Caco-2 (cell line): ENCODE data around the gene URI1. TPM values are rescaled to one million over a fixed set of nuclear protein-coding genes. Genes with fewer than 3 reads are reported as not detected.

Experiments used
- BruUV-seq: library from RNA; stranded (reverse); fragments of 400-500 nt; replicated peaks from 2 replicates; lab custom pipeline; 2021; lab: Mats Ljungman, UMichigan
- CTCF ChIA-PET: fragments of 300-600 bp; sonication (Branson Sonifier 250); formaldehyde crosslinking; loops from one replicate; lab custom pipeline; 2022; ENCODE audit warnings: antibody characterized with exemption; lab: Charles Lee
- POLR2A ChIA-PET: fragments of 300-600 bp; sonication (Branson Sonifier 250); formaldehyde crosslinking; loops from one replicate; lab custom pipeline; 2022; ENCODE audit warnings: antibody characterized with exemption; lab: Charles Lee
- DNase-seq, 2 experiments: peaks; one replicate each; pipeline versions ENCODE4 v3.0.0 to v3.0.0-alpha.2; 2020 to 2022
- H3K27me3 ChIP-seq: replicated peaks from 2 replicates; pipeline ENCODE4 v1.6.0; 2011; ENCODE audit warnings: low read length; ENCODE audit not compliant: control insufficient read depth, insufficient read depth
- H3K36me3 ChIP-seq: 2 replicates; pipeline ENCODE4 v1.5.1; 2011; ENCODE audit warnings: low read length; ENCODE audit not compliant: control insufficient read depth, insufficient read depth
- H3K4me1 ChIP-seq: fragments of 250-450 bp; sonication (Bioruptor Pico); 2 replicates; pipeline ENCODE4 v1.5.1; 2020; ENCODE audit warnings: mild to moderate bottlenecking
- H3K4me3 ChIP-seq: 2 replicates; pipeline ENCODE4 v1.5.1; 2011; ENCODE audit warnings: low read depth, mild to moderate bottlenecking, control low read depth, low read length
- H3K9me3 ChIP-seq: fragments of 250-450 bp; sonication (Bioruptor Pico); 2 replicates; pipeline ENCODE4 v1.5.1; 2020; ENCODE audit warnings: mild to moderate bottlenecking, moderate library complexity
- H3K27ac Mint-ChIP-seq: one replicate; pipeline ENCODE4 v1.8.0; 2022; ENCODE audit warnings: mixed read lengths; ENCODE audit not compliant: unreplicated experiment
- H3K27me3 Mint-ChIP-seq: one replicate; pipeline ENCODE4 v1.8.0; 2022; ENCODE audit warnings: mixed read lengths; ENCODE audit not compliant: insufficient read depth, unreplicated experiment
- H3K36me3 Mint-ChIP-seq: one replicate; pipeline ENCODE4 v1.8.0; 2022; ENCODE audit warnings: mild to moderate bottlenecking, mixed read lengths; ENCODE audit not compliant: insufficient read depth, unreplicated experiment
- H3K4me1 Mint-ChIP-seq: one replicate; pipeline ENCODE4 v1.8.0; 2022; ENCODE audit warnings: low read depth, mixed read lengths; ENCODE audit not compliant: unreplicated experiment
- H3K4me3 Mint-ChIP-seq: one replicate; pipeline ENCODE4 v1.8.0; 2022; ENCODE audit warnings: mild to moderate bottlenecking, moderate library complexity, mixed read lengths; ENCODE audit not compliant: unreplicated experiment
- H3K9me3 Mint-ChIP-seq: one replicate; pipeline ENCODE4 v1.8.0; 2022; ENCODE audit warnings: mixed read lengths; ENCODE audit not compliant: unreplicated experiment
- intact Hi-C: fragments of 100-400 bp; cut with micrococcal nuclease; formaldehyde crosslinking; loops from one replicate; pipeline ENCODE4 v1.10.0; 2022; ENCODE audit not compliant: unreplicated experiment
- total RNA-seq: library from RNA; stranded (reverse); gene quantifications from 2 replicates; pipeline ENCODE4 v1.2.3, GENCODE V29; 2022
- TF ChIP-seq, protein P1 (sequence below), 2 experiments: fragments of 200-600 bp in 1 of 2; IDR thresholded peaks; 1 replicate in 1 of 2; 2 replicates in 1 of 2; pipeline versions ENCODE4 v1.5.1 to v1.8.0; 2011 to 2022; ENCODE audit warnings: antibody characterized with exemption in 1 of 2, control low read depth in 1 of 2, inconsistent platforms in 1 of 2, low read depth in 1 of 2, low read length in 1 of 2, mild to moderate bottlenecking in 1 of 2, moderate library complexity in 1 of 2; ENCODE audit not compliant: insufficient read depth in 1 of 2, severe bottlenecking in 1 of 2, unreplicated experiment in 1 of 2

URI1 gene
- total RNA-seq, 1 experiment from 2014 or later: 59.5 TPM

DNA sequence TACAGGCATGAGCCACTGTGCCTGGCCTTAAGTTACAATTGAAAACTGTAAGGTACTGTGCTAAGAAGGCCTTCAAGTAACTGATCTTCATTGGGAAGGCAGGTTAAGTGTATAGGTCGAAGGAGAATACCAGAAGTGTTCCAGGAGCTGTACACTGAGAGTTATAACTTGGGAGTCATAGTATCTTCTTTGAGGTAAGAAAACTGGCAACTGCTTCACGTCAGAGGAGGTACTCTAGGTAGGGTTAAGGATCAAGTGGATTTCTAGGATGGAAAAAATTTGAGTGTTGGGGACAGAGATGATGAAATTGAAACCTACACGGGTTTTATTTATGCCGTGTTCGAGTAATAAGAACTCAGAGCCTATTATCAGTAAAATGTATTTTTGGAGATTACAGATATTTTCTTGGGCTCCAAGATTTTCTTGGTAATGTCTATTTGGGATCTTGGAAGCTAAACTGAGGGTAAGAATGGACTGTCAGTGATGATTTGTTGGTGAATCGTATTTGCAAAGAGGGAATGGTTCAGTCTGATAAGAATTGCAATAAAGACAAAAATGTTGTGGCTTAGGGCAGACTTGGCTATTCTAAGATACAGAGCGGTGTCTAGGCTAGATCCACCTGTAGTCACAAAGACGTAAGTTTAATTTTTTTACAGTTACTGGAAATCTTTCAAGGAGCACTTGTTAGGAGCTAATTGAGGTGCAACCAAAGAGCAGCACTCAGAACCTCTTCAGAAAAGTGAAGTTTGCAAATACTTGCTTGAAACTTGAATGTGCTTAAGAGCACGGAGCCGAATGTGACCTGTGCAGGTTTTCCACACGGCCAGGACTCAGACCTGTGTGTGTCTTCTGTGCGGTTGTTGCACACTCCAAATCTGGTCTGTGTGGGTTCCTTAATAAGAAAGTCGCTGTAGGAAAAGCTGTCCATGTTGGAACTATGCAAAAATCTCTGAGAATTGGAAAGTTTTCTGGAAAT is 102.5 kb downstream of the URI1 start:
- POLR2A ChIA-PET: no interaction called here
- DNase-seq: no peak
- H3K27me3 Mint-ChIP-seq: no peaks in the 10 kb centered on the region
- CTCF ChIA-PET: no interaction called here
- no peaks in the 10 kb centered on the region for H3K36me3 Mint-ChIP-seq
- Histone ChIP-seq H3K36me3 (no peaks in the 10 kb centered on the region), H3K4me1 (no peaks in the 10 kb centered on the region), H3K27me3 (no peaks in the 10 kb centered on the region), H3K4me3 (no peak overlapping the region), H3K9me3 (no peaks in the 10 kb centered on the region; the same call in 1 of the 2 replicates)
- no TSS peak for BruUV-seq
- TF ChIP-seq, protein P1, sequence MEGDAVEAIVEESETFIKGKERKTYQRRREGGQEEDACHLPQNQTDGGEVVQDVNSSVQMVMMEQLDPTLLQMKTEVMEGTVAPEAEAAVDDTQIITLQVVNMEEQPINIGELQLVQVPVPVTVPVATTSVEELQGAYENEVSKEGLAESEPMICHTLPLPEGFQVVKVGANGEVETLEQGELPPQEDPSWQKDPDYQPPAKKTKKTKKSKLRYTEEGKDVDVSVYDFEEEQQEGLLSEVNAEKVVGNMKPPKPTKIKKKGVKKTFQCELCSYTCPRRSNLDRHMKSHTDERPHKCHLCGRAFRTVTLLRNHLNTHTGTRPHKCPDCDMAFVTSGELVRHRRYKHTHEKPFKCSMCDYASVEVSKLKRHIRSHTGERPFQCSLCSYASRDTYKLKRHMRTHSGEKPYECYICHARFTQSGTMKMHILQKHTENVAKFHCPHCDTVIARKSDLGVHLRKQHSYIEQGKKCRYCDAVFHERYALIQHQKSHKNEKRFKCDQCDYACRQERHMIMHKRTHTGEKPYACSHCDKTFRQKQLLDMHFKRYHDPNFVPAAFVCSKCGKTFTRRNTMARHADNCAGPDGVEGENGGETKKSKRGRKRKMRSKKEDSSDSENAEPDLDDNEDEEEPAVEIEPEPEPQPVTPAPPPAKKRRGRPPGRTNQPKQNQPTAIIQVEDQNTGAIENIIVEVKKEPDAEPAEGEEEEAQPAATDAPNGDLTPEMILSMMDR (IDR thresholded peaks at IDR 0.05; ENCODE audit: insufficient read depth in 1 of 2, low read depth in 1 of 2, low read length in 1 of 2, severe bottlenecking in 1 of 2, unreplicated experiment in 1 of 2): no peak
- intact Hi-C loops: no loop called here
- H3K4me1 Mint-ChIP-seq: no peaks in the 10 kb centered on the region
- no peak overlapping the region for H3K27ac Mint-ChIP-seq
- peaks cover 9% of the 10 kb centered on the region for H3K9me3 Mint-ChIP-seq
- H3K4me3 Mint-ChIP-seq: no peak overlapping the region

DNA sequence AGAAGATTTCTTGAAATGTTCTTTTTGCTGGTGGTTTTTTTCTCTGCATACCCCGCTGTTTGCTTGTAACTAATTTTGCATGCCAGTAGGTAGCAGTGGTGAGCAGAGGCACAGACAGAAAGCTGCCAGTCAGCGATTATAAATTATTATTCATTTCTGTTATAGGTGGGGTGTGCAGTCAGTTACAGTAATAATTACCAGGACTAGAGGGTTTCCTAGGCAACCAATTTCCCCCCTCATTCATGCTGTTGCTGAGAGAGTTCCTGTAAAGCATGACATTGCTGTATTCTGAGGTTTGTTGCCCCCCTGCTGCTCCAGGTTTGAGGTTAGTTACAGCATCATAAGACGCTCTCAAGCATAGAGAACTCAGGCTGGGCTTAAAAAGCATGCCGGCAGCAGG is 104.5 kb downstream of the URI1 start:
- no peaks in the 10 kb centered on the region for H3K9me3 ChIP-seq
- H3K36me3 ChIP-seq: no peaks in the 10 kb centered on the region
- no peaks in the 10 kb centered on the region for H3K9me3 Mint-ChIP-seq
- TF ChIP-seq, protein P1 (IDR thresholded peaks at IDR 0.05; ENCODE audit: insufficient read depth in 1 of 2, low read depth in 1 of 2, low read length in 1 of 2, severe bottlenecking in 1 of 2, unreplicated experiment in 1 of 2): peak; percentile 40 to 49
- no peaks in the 10 kb centered on the region for H3K27me3 Mint-ChIP-seq
- H3K4me3 ChIP-seq: no peak overlapping the region
- H3K4me1 ChIP-seq: no peaks in the 10 kb centered on the region
- H3K27me3 ChIP-seq: no peaks in the 10 kb centered on the region
- no peaks in the 10 kb centered on the region for H3K4me1 Mint-ChIP-seq
- ChIA-PET POLR2A (no interaction called here), CTCF (no interaction called here)
- BruUV-seq: no TSS peak
- no peaks in the 10 kb centered on the region for H3K36me3 Mint-ChIP-seq
- no peak for DNase-seq
- intact Hi-C loops: no loop called here
- H3K4me3 Mint-ChIP-seq: no peak overlapping the region
- H3K27ac Mint-ChIP-seq: no peak overlapping the region

DNA sequence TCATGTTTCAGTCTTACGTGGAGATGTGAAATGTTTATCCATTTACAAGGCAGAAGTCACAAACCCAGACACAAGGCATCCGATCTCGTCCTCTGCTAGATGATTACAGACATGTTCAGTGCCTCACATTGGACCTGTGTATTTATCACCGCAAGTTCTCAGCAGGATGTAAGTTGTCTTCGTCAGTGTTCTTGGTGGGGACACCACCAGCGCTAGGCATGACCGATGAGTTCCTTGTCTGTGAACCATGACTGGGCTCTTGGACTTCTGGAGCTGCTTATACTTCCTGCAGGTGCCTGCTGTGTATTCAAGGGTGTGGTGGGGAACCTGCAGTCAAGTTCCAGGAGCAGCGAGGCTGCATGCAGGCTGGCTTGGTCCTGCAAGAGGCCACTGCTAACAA is 105.4 kb downstream of the URI1 start:
- BruUV-seq: no TSS peak
- Histone ChIP-seq H3K27me3 (no peaks in the 10 kb centered on the region), H3K4me3 (no peak overlapping the region), H3K9me3 (no peaks in the 10 kb centered on the region), H3K36me3 (no peaks in the 10 kb centered on the region), H3K4me1 (no peaks in the 10 kb centered on the region)
- Mint-ChIP-seq H3K9me3 (no peaks in the 10 kb centered on the region), H3K4me1 (no peaks in the 10 kb centered on the region), H3K27me3 (no peaks in the 10 kb centered on the region), H3K36me3 (no peaks in the 10 kb centered on the region), H3K27ac (no peak overlapping the region), H3K4me3 (no peak overlapping the region)
- TF ChIP-seq, protein P1 (IDR thresholded peaks at IDR 0.05; ENCODE audit: insufficient read depth in 1 of 2, low read depth in 1 of 2, low read length in 1 of 2, severe bottlenecking in 1 of 2, unreplicated experiment in 1 of 2): no peak
- POLR2A ChIA-PET: no interaction called here
- intact Hi-C loops: no loop called here
- CTCF ChIA-PET: interaction anchor here (0.8 kb wide), 1 partner anchor 830 kb away, joined by 3 read pairs; no protein-coding TSS in a partner anchor
- DNase-seq: no peak
